ENCODE results near the gene EFCAB6. TPM values are rescaled to one million over a fixed set of nuclear protein-coding genes. Genes with fewer than 3 reads are reported as not detected.

EFCAB6 gene
- total and polyA plus RNA-seq, 2 of the 13 experiments (the other 11 are each of a cell fraction or from before 2014, with no cell fraction given), result not detected

DNA sequence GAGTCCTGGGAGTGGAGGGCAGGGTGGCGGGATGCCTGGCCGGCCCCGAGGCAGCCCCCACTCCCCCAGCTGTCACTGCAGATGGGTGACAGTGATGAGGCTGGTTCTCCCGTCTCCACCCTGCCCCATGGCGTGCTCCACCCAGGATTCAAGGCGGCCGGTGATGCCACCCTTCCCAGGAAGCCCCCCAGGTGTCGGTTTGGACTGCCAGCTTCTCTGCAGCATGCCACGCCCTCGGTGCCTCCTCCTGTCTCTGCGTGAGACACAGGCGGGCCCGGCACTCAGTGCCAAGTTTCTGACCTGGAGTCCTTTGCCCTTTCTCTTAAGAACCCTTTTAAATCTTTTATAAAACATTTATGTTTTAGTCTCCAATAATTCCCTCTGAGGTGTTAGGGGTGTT lies 328.8 kb downstream of the EFCAB6 start:
- ChIA-PET CTCF (ENCODE audit: low intra/inter-chr PET ratio, low total read pairs) (no interaction called here), POLR2A (no interaction called here)
- FAIRE-seq, result no peak
- H3K27ac ChIP-seq (ENCODE audit: extremely low read length, insufficient read depth, low read length), result no peak overlapping the region
- TF ChIP-seq, protein P1, sequence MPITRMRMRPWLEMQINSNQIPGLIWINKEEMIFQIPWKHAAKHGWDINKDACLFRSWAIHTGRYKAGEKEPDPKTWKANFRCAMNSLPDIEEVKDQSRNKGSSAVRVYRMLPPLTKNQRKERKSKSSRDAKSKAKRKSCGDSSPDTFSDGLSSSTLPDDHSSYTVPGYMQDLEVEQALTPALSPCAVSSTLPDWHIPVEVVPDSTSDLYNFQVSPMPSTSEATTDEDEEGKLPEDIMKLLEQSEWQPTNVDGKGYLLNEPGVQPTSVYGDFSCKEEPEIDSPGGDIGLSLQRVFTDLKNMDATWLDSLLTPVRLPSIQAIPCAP (CRISPR knock-in tag; IDR thresholded peaks at IDR 0.05; ENCODE audit: low read depth), result no peak
- TF ChIP-seq SRSF9 (IDR thresholded peaks at IDR 0.05; ENCODE audit: borderline replicate concordance, insufficient read depth, low read depth, low read length, poor library complexity, severe bottlenecking) (no peak), ZNF703 (CRISPR knock-in tag; IDR thresholded peaks at IDR 0.05; ENCODE audit: borderline replicate concordance) (no peak), SIN3B (IDR thresholded peaks at IDR 0.05; ENCODE audit: low read length) (no peak), SMC3 (IDR thresholded peaks at IDR 0.05; ENCODE audit: low read length) (no peak), TBL1XR1 (IDR thresholded peaks at IDR 0.05; ENCODE audit: borderline replicate concordance, low read length, partially characterized antibody) (no peak), BORCS8-MEF2B (CRISPR knock-in tag; IDR thresholded peaks at IDR 0.05) (no peak), ZNF543 (CRISPR knock-in tag; IDR thresholded peaks at IDR 0.05) (no peak)
- TF ChIP-seq, protein P2, sequence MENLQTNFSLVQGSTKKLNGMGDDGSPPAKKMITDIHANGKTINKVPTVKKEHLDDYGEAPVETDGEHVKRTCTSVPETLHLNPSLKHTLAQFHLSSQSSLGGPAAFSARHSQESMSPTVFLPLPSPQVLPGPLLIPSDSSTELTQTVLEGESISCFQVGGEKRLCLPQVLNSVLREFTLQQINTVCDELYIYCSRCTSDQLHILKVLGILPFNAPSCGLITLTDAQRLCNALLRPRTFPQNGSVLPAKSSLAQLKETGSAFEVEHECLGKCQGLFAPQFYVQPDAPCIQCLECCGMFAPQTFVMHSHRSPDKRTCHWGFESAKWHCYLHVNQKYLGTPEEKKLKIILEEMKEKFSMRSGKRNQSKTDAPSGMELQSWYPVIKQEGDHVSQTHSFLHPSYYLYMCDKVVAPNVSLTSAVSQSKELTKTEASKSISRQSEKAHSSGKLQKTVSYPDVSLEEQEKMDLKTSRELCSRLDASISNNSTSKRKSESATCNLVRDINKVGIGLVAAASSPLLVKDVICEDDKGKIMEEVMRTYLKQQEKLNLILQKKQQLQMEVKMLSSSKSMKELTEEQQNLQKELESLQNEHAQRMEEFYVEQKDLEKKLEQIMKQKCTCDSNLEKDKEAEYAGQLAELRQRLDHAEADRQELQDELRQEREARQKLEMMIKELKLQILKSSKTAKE (CRISPR knock-in tag; IDR thresholded peaks at IDR 0.05; ENCODE audit: borderline replicate concordance), result no peak
- TF ChIP-seq, protein P3, sequence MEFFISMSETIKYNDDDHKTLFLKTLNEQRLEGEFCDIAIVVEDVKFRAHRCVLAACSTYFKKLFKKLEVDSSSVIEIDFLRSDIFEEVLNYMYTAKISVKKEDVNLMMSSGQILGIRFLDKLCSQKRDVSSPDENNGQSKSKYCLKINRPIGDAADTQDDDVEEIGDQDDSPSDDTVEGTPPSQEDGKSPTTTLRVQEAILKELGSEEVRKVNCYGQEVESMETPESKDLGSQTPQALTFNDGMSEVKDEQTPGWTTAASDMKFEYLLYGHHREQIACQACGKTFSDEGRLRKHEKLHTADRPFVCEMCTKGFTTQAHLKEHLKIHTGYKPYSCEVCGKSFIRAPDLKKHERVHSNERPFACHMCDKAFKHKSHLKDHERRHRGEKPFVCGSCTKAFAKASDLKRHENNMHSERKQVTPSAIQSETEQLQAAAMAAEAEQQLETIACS (CRISPR knock-in tag; IDR thresholded peaks at IDR 0.05), result no peak
- 23% methylated on average over 12 of the region's 13 CpGs for WGBS (ENCODE audit: low lambda C conversion rate)
- no peaks in the 10 kb centered on the region for H3K4me1 ChIP-seq (ENCODE audit: insufficient read depth, low read length)
- intact Hi-C loops (cut with micrococcal nuclease; ENCODE audit: unreplicated experiment), result no loop called here
- H3K4me3 ChIP-seq (replicated peaks in 1 of 3; ENCODE audit: insufficient read depth in 1 of 3, low read depth in 2 of 3, low read length in 3 of 3), result no peak overlapping the region
- no TSS peak for BruUV-seq (replicated peaks)
- no peak overlapping the region for H2AFZ ChIP-seq (ENCODE audit: low read length)
- H3K4me2 ChIP-seq (ENCODE audit: low read depth, low read length), result no peak overlapping the region
- peaks cover 0 to 6% of the 10 kb centered on the region in 2 experiments; a peak in 3 of 5 replicates for H3K27me3 ChIP-seq (ENCODE audit: control insufficient read depth in 1 of 2, insufficient read depth in 2 of 2, low read length in 2 of 2)
- H3K9ac ChIP-seq (ENCODE audit: insufficient read depth, low read depth, low read length), result no peak overlapping the region
- in situ Hi-C loops (cut with HindIII; ENCODE audit: extremely low pct_ligation_motif_present, low pct_unique_long_range_greater_than_20kb), result loop anchor here (5.0 kb wide), 1 partner anchor 96 kb away; no protein-coding TSS in a partner anchor
- no peaks in the 10 kb centered on the region for H3K79me2 ChIP-seq (ENCODE audit: insufficient read depth, low read length)
- no peaks in the 10 kb centered on the region for H4K20me1 ChIP-seq (ENCODE audit: insufficient read depth, low read length)
- ATAC-seq, result no peak
- H3K36me3 ChIP-seq (replicated peaks in 1 of 2; ENCODE audit: control insufficient read depth in 1 of 2, insufficient read depth in 2 of 2, low read length in 2 of 2), result no peaks in the 10 kb centered on the region
- no peak for DNase-seq (ENCODE audit: low spot score)
- H3K9me3 ChIP-seq (ENCODE audit: low read length), result no peaks in the 10 kb centered on the region

Data from HepG2 (cell line).